GM08714 (cell line): ENCODE measurements around the gene NCKAP5.
"Not testable (repeated sequence)": the region's sequence is repeated elsewhere in the genome, so short reads cannot be mapped to it uniquely, and the experiment has no call there.

Experiments
- H3K4me3 ChIP-seq: fragments of 200-500 bp; sonication (Bioruptor generic); 2 replicates; pipeline ENCODE4 v1.5.1; 2014; ENCODE audit warnings: mild to moderate bottlenecking, low read length, inconsistent platforms
- ZNF274 ChIP-seq: IDR thresholded peaks from 2 replicates; pipeline ENCODE4 v1.6.1; 2012; ENCODE audit warnings: mild to moderate bottlenecking, low read depth, low read length

NCKAP5 gene

DNA sequence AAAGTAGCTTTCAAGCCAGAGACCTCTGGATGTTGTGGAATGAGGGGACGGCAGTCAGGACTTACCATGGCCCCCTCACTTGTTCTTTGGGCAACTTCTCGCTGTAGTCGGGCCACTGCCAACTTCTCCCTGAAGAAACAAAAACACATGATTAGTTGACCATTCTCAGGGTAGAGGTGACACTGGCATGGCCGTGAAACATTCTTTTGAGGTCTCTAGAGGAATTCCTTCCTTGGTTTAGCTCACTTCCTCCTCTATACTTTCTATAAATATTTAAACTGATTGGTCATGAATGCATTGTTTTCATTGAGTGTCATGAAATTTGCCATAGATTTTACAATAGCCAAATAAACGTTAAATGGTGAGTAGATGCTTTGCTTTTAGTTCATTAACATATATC is 354.6 kb downstream of the NCKAP5 start:
- TF ChIP-seq ZNF274: no peak
- H3K4me3 ChIP-seq: no peak overlapping the region

- H3K4me3 ChIP-seq: no peak overlapping the region
- TF ChIP-seq ZNF274: no peak
Observed at GRCh38 chr2:133209325-133209724, 358.9 kb downstream of the NCKAP5 start.

DNA sequence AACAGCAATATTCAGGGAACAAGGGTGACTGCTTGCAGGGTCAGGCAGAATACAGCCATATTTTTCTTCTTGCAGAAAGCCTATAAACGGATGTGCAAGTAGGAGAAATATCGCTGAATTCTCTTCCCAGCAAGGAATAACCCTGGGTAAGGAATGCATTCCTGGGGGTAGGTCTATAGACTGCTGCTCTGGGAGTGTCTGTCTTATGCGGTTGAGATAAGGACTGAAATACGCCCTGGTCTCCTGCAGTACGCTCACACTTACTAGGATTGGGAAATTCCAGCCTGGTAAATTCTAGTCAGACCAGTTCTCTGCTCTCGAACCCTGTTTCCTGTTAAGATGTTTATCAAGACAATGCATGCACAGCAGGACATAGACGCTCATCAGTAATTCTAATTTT is 361.6 kb downstream of the NCKAP5 start:
- not testable (repeated sequence) for H3K4me3 ChIP-seq

DNA sequence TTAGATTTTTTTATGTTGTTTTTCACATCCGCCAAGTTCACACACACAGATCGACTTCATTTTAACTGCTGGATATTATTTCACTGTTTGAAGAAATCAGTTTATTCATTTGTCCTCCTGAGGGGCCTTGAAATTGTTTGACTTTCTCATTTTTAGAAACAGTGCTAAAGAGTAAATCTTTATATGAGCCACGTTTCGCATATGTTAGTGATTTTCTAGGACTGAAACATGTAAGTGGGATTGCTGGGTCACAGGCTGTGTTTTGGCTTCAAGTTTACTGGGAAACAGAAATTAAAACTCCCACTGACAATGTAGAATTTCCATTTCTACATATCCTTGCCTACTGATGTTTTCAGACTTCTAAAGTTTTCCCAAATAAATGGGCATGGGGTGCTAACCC is 363.8 kb downstream of the NCKAP5 start:
- no peak for TF ChIP-seq ZNF274
- no peak overlapping the region for H3K4me3 ChIP-seq

DNA sequence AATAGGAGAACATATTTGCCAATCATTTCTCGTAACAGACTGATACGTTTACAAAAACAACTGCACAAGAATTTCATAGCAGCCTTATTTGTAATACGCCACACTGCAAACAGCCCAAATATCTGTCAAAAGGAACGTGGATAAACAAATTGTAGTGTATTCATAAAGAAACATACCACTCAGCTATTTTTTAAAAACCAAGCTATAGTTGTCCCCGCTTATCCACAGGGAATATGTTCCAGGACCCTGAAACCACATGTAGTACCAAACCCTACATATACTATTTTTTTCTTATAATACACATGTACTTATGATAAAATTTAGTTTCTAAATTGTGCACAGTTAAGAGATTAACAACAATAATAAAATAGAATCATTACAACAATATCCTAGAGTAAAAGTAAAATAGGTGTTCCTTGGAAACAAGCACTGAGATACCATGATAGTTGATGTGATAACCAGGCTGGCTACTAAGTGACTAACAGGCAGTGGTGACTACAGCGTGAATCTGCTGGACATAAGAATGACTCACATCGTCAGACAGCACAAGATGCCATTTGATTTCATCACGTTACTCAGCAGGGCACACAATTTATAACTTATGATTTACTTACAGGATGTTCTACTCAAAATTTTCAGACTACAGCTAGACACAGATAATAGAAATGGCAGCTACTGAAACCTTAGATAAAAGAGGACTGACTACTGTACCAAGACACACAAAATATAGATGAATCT is 367.4 kb downstream of the NCKAP5 start:
- TF ChIP-seq ZNF274: no peak
- H3K4me3 ChIP-seq: no peak overlapping the region

GRCh38 chr2:133198678-133199077 is 369.6 kb downstream of the NCKAP5 start:
- no peak for TF ChIP-seq ZNF274
- no peak overlapping the region for H3K4me3 ChIP-seq

- TF ChIP-seq ZNF274: no peak
Observed at GRCh38 chr2:133197156-133197555, 371.1 kb downstream of the NCKAP5 start.

DNA sequence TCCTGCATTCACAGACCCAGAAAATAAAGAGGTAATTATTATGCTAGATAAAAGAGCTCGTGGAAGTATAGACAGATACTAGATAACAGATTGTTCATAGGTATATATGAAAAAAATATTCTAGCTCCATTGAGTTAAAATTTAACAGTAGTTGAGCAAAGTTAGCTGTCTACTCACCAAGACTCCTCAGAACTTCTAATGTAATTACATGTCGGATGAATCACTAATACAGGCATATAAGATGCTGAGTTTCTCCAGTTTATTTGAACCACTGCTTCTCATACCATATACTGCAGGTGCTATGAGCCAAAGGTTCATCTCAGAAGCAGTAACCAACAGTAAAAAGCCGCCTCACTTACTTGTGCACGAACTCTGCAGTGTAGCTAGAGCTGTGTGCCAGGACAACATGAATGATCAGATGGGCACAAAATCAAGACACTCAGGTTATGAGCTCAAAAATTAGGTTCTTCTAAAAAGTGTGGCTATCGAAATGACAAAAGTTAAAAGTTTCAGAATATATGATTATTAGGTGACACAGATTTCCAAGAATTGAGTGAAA is 373.4 kb downstream of the NCKAP5 start:
- TF ChIP-seq ZNF274: no peak

More at GRCh38 chr2:133197156-133197555, 371.1 kb downstream of the NCKAP5 start:
- H3K4me3 ChIP-seq: no peak overlapping the region

GRCh38 chr2:133194362-133194655 is 374.0 kb downstream of the NCKAP5 start:
- H3K4me3 ChIP-seq: no peak overlapping the region
- no peak for TF ChIP-seq ZNF274

More for the DNA sequence above, 373.4 kb downstream of the NCKAP5 start:
- H3K4me3 ChIP-seq: no peak overlapping the region

GRCh38 chr2:133193544-133194361 is 374.5 kb downstream of the NCKAP5 start:
- H3K4me3 ChIP-seq: no peak overlapping the region
- no peak for TF ChIP-seq ZNF274

- TF ChIP-seq ZNF274: no peak
- no peak overlapping the region for H3K4me3 ChIP-seq
Observed at GRCh38 chr2:133192028-133192427, 376.2 kb downstream of the NCKAP5 start.

GRCh38 chr2:133177196-133177595 is 391.1 kb downstream of the NCKAP5 start:
- TF ChIP-seq ZNF274: no peak
- no peak overlapping the region for H3K4me3 ChIP-seq

GRCh38 chr2:133175926-133176325 is 392.3 kb downstream of the NCKAP5 start:
- TF ChIP-seq ZNF274: no peak
- no peak overlapping the region for H3K4me3 ChIP-seq

DNA sequence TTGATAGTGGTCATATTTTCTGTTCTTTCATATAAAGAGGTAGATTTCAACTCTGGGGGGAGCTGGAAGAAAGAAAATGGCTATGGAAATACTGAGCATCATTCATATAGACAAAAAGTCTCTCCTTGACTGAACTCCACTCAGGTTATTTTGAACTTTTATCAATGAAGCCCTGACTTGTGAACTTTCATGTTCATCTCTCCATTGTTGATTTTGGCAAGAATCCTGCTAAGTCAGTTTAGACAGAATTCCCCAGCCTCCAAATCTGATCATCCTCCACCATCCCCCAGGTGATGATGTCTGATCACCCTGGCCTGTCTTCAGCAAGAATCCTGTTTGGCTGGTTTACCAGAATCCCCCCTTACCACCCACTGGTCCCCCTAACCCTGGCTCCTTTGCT is 395.0 kb downstream of the NCKAP5 start:
- no peak overlapping the region for H3K4me3 ChIP-seq
- no peak for TF ChIP-seq ZNF274

DNA sequence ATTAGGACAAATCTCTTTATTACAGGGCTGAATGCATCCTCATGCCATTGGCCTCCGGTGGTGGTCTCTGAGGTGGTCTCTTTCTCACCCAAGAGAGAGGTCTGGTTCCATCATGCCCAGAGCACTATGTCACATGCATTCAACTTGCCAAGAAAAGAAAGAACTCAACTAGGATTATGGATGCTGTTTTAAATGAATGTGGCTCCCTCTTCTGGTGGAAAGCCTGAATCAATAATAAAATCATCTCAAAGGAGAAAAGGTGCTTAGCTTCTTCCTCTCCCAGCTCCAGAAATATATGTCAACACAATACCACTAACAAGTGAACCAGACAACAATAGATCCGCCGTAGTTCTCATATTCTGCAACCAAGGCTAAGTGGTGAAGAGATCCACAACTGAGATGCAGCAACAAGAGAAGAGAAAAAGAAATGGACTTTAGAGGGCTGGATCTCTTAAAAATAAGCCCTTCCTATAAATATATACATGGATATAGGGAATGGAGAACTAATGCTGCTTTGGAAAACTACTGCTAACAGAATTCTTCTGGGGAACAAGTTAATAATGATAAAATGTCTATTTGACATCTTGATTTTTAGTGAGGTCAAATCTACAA is 396.8 kb downstream of the NCKAP5 start:
- no peak for TF ChIP-seq ZNF274
- no peak overlapping the region for H3K4me3 ChIP-seq
